KOPT-K1 (cell line): ENCODE data around the gene RDH5.

Source experiments
- H3K27ac ChIP-seq: fragments of 200-600 bp; sonication (generic); 2 replicates; pipeline ENCODE4 v1.5.1; 2016; ENCODE audit warnings: antibody characterized with exemption, mild to moderate bottlenecking, low read depth, low read length; ENCODE audit not compliant: poor library complexity, severe bottlenecking
- H3K36me3 ChIP-seq: fragments of 200-600 bp; sonication (generic); 2 replicates; pipeline ENCODE4 v1.5.1; 2017; ENCODE audit warnings: antibody characterized with exemption, mild to moderate bottlenecking, low read length, moderate library complexity; ENCODE audit not compliant: insufficient read depth
- H3K9me3 ChIP-seq: fragments of 200-600 bp; sonication (generic); 2 replicates; pipeline ENCODE4 v1.5.1; 2017; ENCODE audit warnings: antibody characterized with exemption, low read length, mild to moderate bottlenecking; ENCODE audit not compliant: insufficient read depth, poor library complexity, severe bottlenecking

The RDH5 gene

GRCh38 chr12:55738123-55739024, 18.2 kb downstream of the RDH5 start:
- Histone ChIP-seq H3K36me3 (no peaks in the 10 kb centered on the region), H3K9me3 (no peaks in the 10 kb centered on the region), H3K27ac (peak overlapping the region; percentile 75)

GRCh38 chr12:55739025-55739378, 18.8 kb downstream of the RDH5 start:
- no peaks in the 10 kb centered on the region for H3K9me3 ChIP-seq
- H3K36me3 ChIP-seq: no peaks in the 10 kb centered on the region
- no peak overlapping the region for H3K27ac ChIP-seq

- Histone ChIP-seq H3K27ac (peak overlapping the region; percentile 48), H3K36me3 (peaks cover 8% of the 10 kb centered on the region; the same call in 1 of the 2 replicates), H3K9me3 (no peaks in the 10 kb centered on the region)
Measured at GRCh38 chr12:55741931-55742680, 21.9 kb downstream of the RDH5 start.

GRCh38 chr12:55742719-55743405, 22.7 kb downstream of the RDH5 start, which contains the start of gene GDF11:
Gene GDF11, plus strand, starts transcription at chr12:55743122. Its CDS starts 195 bp downstream, at chr12:55743317.
- Histone ChIP-seq H3K36me3 (peaks cover 15% of the 10 kb centered on the region; the same call in 1 of the 2 replicates), H3K27ac (peak within 1 kb of the TSS; percentile 70), H3K9me3 (no peaks in the 10 kb centered on the region)

- H3K9me3 ChIP-seq: no peaks in the 10 kb centered on the region
- H3K27ac ChIP-seq: peak overlapping the region; percentile 70
Measured at GRCh38 chr12:55743406-55744339, 23.5 kb downstream of the RDH5 start.

GRCh38 chr12:55744340-55745030, 24.3 kb downstream of the RDH5 start:
- Histone ChIP-seq H3K9me3 (no peaks in the 10 kb centered on the region), H3K36me3 (peaks cover 32% of the 10 kb centered on the region), H3K27ac (peak overlapping the region; percentile 70)

More at GRCh38 chr12:55743406-55744339, 23.5 kb downstream of the RDH5 start:
- peaks cover 23% of the 10 kb centered on the region; the same call in 1 of the 2 replicates for H3K36me3 ChIP-seq

- no peaks in the 10 kb centered on the region for H3K9me3 ChIP-seq
- peaks cover 42% of the 10 kb centered on the region for H3K36me3 ChIP-seq
- H3K27ac ChIP-seq: peak overlapping the region; percentile 70
Measured at GRCh38 chr12:55745361-55746173, 25.4 kb downstream of the RDH5 start.

GRCh38 chr12:55746174-55746912, 26.1 kb downstream of the RDH5 start:
- Histone ChIP-seq H3K36me3 (peaks cover 50% of the 10 kb centered on the region), H3K9me3 (no peaks in the 10 kb centered on the region), H3K27ac (no peak overlapping the region)

- Histone ChIP-seq H3K36me3 (peaks cover 55% of the 10 kb centered on the region), H3K9me3 (no peaks in the 10 kb centered on the region), H3K27ac (no peak overlapping the region)
Measured at GRCh38 chr12:55746913-55747231, 26.7 kb downstream of the RDH5 start.

- peaks cover 71% of the 10 kb centered on the region for H3K36me3 ChIP-seq
- H3K9me3 ChIP-seq: no peaks in the 10 kb centered on the region
- H3K27ac ChIP-seq: no peak overlapping the region
Measured at GRCh38 chr12:55748230-55748993, 28.2 kb downstream of the RDH5 start.

GRCh38 chr12:55755246-55755645, 35.1 kb downstream of the RDH5 start:
- H3K36me3 ChIP-seq: peaks cover 100% of the 10 kb centered on the region

GRCh38 chr12:55757701-55758100, 37.5 kb downstream of the RDH5 start:
- H3K27ac ChIP-seq: no peak overlapping the region
- H3K36me3 ChIP-seq: peaks cover 100% of the 10 kb centered on the region
- no peaks in the 10 kb centered on the region for H3K9me3 ChIP-seq

More at GRCh38 chr12:55755246-55755645, 35.1 kb downstream of the RDH5 start:
- Histone ChIP-seq H3K9me3 (no peaks in the 10 kb centered on the region), H3K27ac (no peak overlapping the region)
